LNCAP (cell line): ENCODE results near the gene RANBP1.

Experiments used
- CTCF ChIP-seq: fragments of 450-650 bp; IDR thresholded peaks from 2 replicates; pipeline ENCODE4 v1.5.1; 2017; ENCODE audit warnings: mild to moderate bottlenecking

RANBP1 gene

DNA sequence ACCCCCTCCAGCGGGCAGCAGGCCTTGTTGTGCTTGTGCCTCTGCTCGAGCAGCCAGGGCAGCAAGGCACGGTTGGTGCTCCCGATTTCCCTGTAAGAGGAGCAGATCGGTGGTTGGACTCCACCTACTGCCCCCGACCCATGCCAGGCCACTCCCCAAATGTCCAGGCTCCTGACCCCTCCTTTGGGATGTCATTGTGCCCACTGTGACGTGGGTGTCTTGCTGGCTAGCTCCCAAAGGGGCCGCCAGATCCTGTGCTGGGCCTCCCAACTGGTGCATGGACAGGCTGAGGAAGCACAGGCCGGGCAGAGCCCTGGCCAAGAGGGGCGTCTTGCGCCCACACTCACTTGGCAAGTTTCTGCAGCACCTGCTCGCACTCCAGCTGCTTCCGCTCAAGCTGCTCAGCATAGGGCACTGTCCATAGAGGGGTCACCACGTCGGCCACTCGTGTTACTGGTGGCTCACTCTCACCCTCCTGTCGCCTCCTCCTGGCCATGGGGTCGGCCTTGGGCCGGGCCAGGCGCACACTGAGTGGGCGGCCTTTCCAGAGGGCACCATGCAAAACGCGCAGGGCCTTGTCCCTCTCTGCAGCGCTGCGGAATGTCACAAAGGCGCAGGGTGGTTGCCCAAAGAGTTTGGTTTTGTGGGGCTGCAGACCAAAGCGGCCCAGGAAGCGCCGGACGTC is at the start of gene RANBP1:
RANBP1 (plus strand) TSS at position 414 of the 685 bp plus-strand sequence; CDS start at position 495, 81 bp downstream.
- TF ChIP-seq CTCF: no peak

- no peak for TF ChIP-seq CTCF
Observed at GRCh38 chr22:20066617-20067383, 49.1 kb upstream of the RANBP1 start.

DNA sequence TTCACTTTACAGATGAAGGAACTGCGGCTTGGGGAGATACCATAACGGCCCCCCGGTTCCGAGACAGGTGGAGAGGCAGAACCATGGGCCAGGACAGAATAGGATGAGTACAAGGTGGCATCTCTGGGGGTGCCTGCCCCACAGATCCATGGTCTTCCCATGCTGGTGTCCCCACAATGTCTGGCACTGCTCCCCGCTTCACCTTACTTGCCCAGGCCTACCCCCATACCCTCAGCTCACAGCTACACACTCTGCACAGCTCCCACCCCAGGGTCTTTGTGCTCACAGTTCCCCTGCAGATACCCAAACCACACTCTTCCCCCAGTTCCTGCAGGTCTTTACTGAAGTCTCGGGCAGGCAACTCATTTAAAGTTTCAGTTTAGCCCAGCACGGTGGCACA is 47.3 kb upstream of the RANBP1 start:
- no peak for TF ChIP-seq CTCF

DNA sequence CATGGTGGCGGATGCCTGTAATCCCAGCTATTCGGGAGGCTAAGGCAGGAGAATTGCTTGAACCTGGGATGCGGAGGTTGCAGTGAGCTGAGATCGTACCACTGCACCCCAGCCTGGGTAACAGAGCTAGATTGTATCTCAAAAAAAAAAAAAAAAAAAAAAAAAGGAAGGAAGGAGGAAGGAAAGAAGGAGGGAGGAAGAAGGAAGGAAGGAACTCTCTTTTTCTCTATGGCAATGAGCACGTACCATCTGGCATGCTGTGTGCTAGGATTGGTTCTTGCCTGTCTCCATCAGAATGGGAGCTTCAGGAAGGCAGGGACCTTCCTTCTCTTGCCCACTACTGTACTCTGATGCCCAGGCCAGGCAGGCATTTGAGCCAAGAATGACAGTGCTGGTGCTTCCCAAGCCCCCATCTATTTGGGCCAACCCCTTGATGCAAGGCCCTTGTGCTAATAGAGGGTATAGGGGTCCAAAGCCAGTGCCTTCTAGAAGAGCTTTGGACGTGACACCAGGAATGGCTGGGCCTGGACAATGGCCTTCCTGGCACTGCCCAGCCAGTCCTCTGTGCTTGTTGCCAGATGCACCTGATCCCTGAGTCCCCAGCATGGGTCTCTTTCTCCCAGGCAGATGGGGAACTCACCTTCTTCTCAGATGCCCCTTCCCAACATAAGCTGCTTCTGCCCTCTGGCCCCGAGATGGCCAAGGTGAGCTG is 46.4 kb upstream of the RANBP1 start:
- TF ChIP-seq CTCF: no peak

GRCh38 chr22:20071524-20071972 is 44.4 kb upstream of the RANBP1 start:
- TF ChIP-seq CTCF: no peak

DNA sequence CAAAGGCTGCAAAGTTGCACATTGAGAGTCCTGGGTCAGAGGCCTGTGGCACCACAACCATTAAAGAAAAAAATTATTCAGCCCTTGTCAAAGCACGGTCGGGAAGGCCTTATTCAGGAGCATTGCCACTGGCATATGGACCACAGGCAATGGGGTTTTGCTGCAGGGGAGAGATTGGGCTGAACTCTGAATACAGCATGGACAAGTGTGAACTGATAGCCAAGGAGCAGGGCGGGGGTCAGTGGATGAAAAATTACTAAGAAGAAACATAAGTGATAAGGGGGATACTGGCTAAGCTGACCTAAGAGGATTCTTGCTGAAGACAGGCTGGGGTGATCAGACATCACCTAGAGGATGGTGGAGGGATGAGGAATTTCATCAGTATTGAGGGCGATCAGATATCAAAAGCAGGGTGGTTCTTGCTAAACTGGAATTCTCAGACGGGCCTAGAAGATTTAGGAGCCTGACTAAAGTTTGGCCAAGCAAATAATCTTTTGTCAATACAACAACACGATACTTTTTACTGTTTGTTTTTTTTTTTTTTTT is 39.2 kb upstream of the RANBP1 start:
- no peak for TF ChIP-seq CTCF

- no peak for TF ChIP-seq CTCF
Observed at GRCh38 chr22:20079745-20080444, 36.0 kb upstream of the RANBP1 start, which contains the start of gene DGCR8. TSS of gene DGCR8 (plus strand) at chr22:20080241. CDS start at chr22:20085964, 5,723 bp downstream.
